ENCODE measurements around the gene TBCK.

Gene TBCK

DNA sequence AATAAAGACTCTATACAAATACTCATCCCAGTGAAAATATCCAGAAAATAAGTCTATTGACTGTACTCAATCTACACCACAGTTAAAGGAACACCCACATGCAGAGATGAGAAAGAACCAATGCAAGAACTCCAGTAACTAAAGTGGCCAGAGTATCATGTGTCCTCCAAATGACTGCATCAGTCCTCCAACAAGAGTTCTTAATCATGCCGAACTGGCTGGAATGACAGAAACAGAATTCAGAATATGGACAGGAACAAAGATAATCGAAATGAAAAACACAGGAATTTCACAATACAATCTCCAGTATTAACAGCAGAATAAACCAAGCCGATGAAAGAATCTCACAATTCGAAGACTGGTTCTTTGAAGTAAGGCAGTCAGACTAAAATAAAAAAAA, 210.3 kb downstream of the TBCK start:
- no peak for DNase-seq

DNA sequence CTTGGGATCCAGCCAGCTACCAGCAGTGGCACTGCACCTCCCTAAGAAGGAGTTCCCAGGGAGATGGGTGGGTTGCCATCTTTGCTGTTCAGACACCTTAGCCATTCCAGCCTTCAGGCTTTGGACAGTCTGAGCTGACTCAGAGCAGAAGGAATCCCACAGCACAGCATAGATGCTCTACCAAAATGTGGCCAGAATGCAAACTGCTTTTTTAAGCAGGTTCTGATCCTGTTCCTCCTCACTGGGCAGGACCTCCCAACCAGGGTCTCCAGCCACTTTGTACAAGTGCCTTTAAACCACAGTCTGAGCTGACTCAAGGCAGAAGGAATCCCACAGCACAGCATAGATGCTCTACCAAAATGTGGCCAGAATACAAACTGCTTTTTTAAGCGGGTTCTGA, 211.7 kb downstream of the TBCK start:
- DNase-seq, result no peak

DNA sequence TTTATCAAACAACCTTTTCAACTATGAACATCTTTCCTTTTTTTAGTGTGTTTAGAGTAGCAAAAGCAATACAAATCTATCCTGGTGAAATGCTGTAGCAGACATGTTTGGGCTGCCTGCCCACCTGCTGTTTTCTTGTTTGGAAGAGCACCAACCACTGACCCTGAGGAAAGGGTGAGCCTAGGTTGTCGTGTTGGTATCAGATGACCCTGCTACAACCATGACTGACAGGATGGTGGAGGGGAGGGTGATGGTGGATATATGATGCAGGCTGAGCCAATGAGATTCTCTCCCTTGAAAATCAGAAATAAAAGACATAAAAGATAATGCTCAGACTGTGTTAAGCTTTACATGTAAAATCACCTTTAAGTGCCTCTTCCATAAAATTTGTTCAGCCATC, 219.6 kb downstream of the TBCK start:
- no peak for DNase-seq

DNA sequence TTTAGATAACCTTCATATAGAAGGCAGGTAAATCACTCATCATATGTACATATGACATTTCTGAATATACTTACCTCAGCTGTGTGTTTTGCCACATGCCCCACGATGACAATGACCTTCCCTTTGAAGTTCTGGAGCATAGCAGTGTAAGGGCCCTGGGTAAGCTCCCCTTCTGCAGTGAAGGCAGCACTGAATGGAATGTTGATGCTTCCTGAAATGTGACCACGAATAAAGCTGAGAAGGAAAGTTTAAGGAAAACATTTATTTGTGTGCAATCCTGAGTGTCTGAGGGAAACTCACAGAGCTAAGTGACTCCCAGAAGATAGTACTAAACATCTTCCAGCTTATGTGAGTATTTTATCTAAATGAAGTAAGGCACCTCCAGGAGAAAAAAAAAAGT, 220.6 kb downstream of the TBCK start:
- DNase-seq, result no peak

DNA sequence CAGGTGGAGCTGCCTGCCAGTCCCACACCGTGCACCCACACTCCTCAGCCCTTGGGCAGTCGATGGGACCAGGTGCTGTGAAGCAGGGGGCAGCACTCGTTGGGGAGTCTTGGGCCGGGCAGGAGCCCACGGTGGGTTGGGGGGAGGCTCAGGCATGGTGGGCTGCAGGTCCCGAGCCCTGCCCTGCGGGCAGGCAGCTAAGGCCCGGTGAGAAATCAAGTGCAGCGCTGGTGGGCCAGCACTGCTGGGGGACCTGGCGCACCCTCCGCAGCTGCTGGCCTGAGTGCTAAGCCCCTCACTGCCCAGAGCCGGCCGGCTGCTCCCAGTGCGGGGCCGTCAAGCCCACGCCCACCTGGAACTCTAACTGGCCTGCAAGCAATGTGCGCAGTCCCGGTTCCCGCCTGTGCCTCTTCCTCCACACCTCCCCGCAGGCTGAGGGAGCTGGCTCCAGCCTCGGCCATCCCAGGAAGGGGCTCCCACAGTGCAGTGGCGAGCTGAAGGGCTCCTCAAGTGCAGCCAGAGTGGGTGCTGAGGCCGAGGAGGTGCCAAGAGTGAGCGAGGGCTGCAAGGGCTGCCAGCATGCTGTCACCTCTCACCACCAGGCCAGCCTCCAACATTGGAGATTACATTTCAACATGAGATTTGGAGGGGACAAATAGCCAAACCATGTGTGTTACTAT, 223.5 kb downstream of the TBCK start:
- no peak for DNase-seq

DNA sequence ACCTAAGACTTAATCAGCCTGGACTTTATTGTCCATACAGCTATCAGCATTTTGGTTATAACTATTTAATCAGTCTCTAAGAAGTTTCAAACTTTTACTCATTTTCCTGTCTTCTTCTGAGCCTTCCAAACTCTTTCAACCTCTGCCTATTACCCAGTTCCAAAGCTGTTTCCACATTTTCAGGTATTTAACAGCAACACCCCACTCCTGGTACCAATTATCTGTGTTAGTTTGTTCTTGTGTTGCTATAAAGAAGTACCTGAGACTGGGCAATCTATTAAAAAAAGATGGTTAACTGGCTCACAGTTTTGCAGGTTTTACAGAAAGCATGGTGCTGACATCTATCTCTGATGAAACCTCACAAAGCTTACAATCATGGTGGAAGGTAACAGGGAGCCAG, 225.2 kb downstream of the TBCK start:
- DNase-seq, result no peak

DNA sequence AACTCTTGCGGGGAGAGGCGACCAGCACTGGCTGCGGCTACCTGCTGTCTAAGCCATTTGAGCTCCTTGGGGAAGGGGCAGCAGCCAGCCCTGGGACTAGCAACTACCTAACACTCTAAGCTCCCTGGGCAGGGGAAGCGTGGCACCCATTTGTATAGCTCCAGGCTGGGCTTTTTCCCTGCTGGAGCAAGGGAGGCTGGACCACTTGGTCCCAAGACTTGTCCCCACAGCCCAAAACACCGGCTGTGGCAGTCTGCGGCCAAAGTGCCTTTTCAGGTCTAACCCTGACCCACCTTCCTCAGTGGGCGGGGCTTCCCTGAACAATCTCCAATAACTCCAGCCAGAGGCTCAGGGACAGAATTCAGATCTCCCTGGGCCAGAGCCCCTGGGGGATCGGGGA, 232.9 kb downstream of the TBCK start:
- DNase-seq, result no peak

DNA sequence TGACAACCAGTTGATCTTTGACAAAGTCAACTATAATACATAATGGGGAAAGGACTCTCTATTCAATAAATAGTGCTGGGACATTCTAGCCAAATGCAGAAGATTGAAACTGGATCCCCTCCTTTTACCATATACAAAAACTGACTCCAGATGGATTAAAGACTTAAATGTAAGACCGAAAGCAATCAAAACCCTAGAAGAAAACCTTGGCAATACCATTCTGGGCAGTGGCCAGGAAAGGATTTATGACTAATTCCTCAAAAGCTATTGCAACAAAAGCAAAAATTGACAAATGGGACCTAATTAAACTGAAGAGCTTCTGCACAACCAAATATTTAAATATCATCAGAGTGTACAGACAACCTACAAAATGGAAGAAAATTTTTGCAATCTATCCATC, 235.6 kb downstream of the TBCK start:
- no peak for DNase-seq

DNA sequence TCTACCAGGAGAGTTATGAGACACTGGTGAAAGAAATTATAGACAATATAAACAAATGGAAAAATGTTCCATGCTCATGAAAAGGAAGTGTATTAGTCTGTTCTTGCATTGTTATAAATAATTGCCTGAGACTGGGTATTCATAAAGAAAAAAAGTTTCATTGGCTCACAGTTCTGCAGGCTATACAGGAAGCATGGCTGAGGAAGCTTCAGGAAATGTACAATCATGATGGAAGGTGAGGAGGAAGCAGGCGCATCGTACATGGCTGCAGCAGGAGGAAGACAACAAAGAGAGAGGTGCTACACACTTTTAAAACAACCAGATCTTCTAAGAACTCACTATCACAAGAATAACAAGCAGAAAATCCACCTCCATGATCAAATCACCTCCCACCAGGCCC, 236.4 kb downstream of the TBCK start:
- no peak for DNase-seq

DNA sequence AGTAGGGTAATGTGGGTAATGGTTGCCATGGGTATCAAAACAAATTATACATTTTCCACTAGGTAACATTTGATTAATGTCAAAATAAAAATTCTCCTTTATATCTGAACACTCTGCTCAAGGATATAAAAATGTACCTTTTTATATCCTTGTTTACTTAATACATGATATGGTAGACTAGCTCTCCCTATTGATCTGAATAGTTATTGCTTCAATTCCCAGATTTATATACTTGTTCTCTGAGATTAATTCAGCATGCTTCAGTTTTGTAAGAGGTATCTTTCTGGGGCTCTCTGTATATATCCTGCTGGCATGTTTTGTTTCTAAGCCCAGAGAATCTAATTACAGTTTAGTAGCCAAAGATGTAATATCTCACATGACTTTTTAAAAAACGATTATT, 251.0 kb downstream of the TBCK start:
- no peak for DNase-seq

DNA sequence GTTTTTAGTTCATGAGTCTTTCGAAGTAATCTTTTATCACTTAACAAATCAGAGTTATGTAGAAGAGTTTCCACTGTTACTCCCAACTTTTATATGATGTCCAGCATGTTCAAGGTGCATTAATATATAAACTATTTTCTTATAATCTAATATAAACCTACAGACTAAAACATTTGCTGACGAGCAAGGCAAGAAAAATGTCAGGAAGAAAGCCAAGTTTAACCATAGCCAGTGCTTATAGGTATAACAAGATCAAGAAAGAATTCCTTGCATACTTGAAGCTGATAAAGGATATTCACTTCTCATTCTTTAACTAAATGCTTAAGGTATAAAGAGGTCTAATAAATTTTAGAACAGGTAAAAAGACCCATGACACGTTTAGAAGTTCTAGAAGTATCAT, 253.0 kb downstream of the TBCK start:
- DNase-seq, result no peak

DNA sequence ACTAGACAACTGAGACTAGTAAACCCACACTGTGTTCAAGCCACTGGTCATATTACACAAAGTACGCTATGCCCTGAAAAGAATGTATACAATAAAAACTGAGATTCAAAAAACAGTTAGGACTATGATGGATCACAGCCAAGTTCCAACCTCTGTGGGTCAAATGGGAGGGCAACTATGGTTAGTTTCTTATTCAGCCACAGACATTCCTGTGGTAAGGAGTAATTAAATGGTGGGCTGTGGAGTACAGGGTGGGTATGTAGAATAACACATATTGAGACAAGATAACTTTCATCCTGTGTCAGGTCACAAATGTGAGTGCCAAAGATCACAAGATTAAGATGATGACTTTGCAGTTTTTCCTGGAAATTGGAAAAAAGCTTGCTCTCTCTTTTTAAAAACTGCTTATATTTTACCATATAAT, 253.5 kb downstream of the TBCK start:
- DNase-seq, result no peak

DNA sequence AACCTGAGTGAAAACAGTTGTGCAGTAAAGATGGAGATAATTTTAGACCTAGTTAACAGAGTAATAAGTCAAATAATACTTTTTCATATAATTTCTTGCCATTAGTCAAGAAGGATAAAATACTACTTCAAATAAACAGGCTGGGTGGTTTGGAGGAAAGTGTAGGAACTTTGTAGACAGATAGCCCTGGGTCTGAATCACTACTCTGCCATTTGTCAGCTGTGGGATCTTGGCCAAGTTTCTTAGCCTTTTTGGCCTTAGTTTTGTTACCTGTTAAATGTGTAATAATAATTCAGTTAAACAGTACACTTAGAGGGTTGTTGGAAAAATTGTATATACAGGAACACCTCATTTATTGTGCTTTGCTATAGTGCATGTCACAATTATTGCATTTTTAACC, 257.1 kb downstream of the TBCK start:
- no peak for DNase-seq

DNA sequence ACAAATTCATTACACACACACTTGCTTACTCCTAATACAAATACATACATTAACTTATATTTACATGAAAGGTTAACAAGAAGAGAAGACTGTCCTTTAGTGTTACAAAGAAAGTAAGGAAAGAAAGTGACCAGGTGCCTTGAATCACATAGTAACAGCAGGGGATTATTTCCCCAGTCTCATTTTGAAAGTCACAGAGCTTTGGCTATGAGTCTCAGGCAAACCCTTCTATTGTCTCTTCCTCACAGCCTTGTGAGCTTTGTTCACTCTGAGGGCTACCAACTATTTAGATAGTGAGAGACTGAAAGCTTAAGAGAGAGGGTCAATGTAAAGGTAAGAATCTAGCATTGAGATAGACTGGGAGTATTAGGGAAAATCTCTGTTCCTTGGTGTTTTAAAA, 259.1 kb downstream of the TBCK start:
- no peak for DNase-seq

DNA sequence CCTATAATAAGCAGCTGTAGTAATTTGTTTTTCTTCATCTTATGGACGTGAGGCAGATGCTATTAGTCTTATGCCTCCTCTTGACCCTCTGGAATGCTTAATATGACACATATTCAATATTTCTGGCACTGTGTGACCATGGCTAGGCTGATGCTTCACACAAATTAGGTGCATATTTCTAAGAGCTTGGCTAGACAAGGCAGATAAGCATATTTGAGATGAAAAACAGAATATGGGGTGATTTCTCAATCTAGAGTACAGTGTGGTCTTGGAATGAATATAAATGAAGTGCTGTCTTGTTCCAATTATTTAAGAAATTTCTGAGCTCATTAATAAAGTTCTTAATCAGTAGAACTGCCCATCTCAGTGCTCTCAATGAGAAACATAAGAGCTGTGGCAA, 264.5 kb downstream of the TBCK start:
- DNase-seq, result no peak

DNA sequence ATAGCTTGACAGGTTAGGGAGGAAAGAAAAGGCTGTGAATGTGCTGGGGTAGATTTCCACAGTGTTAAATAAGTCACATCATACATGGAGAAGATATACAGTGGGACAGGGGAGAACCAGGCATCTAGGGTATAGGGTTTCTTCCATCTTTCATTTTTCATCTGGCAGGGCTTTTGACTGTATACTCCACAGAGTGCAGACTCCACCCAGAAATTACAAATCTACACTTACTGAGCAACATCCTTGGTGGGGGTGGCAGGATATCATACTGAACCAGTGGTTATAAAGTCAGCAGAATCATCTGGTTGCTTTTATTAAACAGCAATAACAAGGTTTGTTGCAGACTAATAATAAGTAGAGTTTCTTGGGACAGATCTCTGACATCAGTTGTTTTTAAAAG, 266.5 kb downstream of the TBCK start:
- no peak for DNase-seq

DNA sequence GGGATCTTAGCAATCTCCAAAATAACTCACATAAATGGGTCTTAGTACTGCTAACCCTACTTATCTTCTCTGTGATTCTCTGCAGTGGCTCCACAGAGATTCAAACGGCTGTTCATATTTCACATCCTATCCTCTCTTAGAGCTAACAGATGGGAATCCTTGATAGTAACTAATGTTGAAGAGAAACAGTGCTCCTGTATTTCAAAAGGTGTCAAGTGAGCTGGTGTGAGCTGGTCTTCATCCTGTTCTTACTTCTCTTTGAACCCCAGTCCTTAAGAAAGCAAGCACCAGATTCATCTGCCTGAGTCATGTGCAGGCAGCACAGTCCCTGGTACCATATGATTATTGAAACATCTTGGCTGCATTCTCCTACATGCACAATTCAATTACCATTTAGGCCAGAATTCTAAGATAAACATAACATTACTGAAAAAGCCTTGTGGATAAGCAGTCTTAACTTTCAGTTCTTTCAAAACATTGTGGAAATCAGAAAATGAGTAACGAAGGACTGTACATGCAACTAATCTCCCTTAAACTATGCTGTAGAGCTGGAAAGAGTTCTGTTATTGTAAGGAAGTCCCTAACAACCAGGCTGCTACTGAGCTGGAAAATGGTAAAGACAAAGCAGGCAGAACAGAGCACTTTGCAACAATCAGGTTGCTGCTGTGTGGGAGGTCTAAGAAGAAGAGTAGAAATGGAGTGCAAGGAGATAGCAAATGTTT, 267.6 kb downstream of the TBCK start:
- DNase-seq, result no peak

DNA sequence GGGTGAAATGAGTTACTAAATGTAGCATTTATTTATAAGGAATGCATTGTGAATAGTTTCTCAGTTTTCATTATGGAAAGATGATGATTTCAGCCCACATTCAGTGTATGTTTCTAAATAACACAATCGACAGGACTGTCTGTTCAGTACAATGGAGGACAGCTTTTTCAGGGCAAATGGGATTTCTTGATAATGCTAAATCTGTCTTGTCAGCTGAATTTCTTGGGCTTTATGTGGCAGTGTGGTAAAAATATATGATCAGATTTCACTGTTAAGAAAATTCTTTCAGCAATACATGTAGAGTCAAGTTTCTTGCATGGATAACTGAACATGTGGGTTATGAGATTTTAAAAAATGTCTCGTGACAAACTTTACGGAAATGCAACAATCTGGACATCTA, 269.9 kb downstream of the TBCK start:
- no peak for DNase-seq

DNA sequence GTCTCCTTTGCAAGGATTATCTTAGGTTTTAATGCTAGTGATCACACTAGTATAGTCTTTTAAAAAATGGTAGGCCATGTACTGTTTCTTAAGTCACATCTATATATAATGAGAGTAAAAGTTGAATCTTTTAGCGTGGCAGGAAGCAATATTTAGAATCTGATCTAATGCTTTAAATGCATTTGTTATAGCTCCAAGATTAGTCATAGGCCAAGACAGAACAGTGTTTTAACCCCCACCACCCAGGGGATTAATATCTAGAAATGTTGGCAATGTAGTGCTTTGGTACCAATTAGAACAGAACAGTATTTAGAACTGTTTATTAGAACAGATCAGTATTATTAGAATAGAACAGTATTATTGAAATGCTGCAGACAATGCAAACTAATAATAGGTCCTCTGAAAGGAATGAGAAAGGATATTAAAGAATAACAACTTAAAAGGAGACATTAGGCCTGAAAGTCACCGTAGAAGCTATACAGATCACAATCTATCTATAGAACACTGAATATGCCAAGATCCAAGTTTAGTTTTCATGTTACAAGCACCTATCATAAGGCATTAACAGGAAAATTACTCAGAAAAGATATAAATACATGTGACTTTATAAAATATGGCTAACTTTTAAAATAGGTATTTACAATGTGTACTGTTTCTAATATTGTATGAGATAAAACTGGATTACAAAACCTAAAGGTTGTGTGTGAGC, 274.6 kb downstream of the TBCK start:
- no peak for DNase-seq

DNA sequence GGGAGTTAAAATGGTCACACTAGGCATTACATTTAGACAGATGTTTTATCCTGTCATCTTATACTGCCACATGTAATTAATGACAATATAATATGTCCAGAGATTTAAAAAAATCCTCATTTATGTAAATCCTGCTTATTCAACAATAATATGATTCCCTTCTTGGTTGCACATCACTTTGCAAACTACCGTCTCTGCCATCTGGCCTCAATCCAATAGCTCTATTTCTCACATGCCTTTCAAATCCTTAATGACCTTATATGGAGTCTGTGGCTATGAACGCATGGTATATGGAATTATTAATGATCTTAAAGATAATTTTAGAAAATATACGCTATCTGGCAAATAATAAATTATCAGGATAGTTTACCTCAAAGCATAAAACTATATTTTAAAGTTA, 276.2 kb downstream of the TBCK start:
- DNase-seq, result no peak

DNA sequence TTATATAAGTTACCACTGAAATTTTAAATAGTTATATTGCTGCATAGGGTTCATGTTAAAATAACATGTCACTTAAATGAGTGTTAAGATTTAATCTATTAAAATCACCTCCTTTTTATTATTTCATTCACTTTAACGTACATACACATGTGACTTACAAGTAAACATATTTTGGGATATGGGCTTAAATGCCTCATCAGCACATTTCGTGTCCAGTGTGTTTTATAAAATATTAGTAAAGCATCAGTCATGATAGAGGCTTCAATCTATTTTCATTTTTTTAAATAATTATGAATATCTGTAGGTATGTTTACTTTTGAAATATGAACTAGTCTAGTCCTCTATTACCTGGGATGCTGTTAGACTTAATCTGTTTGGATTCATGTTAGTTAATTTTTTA, 277.1 kb downstream of the TBCK start:
- no peak for DNase-seq

DNA sequence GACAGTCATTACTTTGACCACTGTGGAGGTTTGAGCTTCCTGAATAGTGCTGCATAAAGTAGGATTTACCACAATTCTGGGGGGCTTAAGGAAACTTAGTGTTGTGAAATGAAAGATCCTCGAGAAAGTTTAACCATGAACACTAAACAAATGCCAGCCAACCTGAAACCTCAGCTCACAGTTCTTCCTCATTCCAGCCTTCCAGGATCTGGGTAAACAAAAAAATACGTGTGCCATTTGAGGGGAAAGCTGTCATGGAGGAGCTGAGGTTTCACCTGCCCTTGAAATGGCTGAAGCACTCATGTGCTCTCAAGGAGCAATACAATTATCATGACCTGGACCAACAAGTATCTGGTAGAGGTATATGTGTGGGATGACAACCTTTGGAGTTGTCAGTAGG, 278.0 kb downstream of the TBCK start:
- no peak for DNase-seq

DNA sequence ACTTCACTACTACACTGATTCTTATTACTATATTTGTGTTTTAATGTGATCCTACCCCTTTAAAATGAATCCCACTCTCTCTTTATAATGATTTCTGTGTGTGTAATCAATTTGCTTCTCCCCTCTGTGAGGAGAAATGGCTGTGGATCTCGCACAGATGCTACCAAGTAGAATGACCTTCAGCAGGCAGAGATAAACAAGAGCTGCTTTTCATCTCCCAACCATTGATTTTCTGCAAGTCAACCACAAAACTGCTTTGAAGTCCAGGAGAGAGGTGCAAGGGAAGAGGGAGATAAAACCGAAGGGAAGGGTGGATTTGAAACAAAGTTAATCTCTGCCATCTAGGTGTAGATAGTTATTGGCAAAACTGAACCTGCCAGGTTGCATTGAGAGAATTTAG, 279.2 kb downstream of the TBCK start:
- DNase-seq, result no peak

DNA sequence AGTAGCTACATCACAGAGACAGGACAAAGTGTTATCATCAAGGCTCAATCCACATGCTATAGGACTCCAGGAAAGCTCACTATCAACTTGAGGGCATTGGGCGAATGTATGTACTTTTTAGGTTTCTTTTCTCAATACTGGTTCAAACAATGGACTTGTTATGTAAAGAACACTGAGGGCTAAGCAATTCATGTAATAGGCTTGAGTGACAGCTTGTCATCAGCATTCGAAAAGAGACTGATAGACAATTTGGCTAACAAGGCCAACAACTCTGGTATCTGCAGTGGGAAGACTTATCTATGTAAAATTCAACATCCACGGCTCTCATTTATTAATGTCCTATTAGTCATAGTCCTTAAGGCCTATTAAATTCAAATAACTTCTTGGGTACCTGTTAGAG, 279.7 kb downstream of the TBCK start:
- DNase-seq, result no peak

DNA sequence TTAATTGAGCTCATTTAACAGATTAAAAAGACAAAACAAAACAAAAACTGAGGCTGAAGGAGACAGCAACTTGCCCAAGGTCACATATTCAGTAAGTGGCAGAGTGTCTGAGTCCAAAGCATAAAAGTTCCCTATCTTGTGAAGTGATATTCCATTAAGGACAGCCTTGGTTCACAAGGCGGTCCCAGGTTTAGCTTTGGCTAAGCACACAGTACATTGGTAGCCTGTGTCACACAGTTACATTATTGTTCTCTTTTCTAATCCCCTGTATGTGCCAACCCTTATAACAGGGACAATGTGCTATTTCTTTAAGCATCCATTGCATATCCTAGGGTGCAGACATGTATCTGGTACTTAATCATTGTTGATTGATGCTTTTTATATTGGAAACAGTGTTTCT, 280.8 kb downstream of the TBCK start:
- DNase-seq, result no peak

All from NCI-H748 treated with DMSO at 0.1 percent for 48 hours (cell line).